Activated CD4-positive, CD25-positive, alpha-beta regulatory T cell treated with anti-CD3 and anti-CD28 coated beads, Interleukin-2, amount 50 U/mL, for 72 hours (primary cell): ENCODE data around the gene SCAPER.
"Not testable (repeated sequence)": the region's sequence is repeated elsewhere in the genome, so short reads cannot be mapped to it uniquely, and the experiment has no call there.

Experiments used
- DNase-seq: peaks from one replicate; pipeline ENCODE4 v3.0.0; 2021

The SCAPER gene

DNA sequence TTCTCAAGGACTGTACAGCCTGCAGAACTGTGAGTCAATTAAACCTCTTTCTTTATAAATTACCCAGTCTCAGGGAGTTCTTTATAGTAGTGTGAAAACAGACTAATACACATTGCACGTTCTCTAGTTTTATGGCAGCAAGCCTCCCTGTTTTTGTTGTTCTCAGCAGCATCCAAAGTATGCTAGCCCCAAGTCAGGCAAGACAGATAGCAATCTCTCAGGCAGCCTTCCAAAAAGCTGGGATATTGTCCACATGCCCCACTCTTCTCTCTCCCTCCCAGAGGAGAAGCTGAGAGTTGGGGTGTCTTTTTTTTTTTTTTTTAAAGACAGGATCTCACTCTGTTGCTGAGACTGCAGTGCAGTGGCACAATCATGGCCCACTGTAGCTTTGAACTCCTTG, 438.0 kb downstream of the SCAPER start:
- DNase-seq = no peak

DNA sequence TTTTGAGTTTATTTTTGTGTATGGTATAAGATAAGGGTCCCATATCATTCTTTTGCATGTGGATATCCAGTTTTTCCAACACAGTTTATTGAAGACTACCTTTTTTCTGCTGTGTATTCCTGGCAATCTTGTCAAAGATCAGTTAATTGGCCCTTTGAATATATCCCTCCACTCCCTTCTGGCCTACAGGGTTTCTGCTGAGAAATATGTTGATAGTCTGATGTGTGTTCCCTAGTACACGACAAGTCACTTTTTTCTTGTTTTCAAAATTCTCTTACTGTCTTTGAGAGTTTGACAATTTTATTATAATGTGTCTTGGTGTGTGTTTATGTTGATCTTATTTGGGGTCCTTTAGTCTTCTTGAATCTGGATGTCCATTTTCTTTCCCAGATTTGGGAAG, 439.4 kb downstream of the SCAPER start:
- DNase-seq = no peak

DNA sequence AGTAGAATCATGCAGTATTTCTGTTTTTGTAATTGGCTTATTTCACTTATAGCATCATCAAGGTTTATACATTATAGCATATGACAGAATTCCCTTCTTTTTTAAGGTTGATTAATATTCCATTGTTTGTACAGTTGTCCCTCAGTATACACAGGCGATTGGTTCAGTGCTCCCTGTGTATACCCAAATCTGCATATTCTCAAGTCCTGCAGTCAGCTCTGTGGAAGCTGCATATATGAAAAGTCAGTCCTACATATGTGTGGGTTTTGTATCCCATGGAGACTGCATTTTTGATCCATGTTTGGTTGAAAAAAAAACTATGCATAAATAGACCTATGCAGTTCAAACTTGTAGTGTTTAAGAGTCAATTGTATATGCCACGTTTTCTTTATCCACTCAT, 440.9 kb downstream of the SCAPER start:
- no peak for DNase-seq

DNA sequence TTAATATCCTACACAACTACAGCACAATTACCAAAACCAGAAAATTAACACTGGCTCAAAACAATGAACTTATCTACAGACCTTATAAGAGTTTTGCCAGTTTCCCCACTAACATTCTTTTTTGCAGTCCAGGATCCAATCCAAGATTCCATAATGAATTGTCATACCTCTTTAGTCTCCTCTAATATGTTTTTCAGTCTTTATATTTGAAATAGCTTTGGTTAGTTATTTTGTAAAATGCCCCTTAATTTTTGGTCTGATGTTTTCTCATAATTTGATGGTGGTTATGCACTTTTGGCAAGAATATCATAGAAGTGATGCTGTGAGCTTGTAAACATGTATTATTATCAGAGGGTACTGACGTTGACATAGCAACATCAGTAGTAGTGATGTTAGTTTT, 444.3 kb downstream of the SCAPER start:
- no peak for DNase-seq

DNA sequence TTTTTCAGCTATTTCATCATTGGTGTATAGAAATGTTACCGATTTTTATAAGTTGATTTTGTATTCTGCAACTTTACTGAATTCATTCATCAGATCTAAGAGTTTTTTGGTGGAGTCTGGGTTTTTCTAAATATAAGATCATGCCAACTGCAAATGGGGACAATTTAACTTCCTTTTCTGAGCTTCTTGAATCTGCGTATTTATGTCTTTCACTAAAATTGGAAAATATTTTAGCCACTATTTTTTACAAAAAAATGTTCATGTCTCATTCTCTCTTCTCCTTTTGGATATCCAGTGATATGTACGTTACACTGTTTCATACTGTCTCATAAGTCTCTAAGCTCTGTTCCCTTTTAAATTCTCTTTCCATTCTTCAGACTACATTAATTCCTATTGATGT, 444.8 kb downstream of the SCAPER start:
- no peak for DNase-seq

DNA sequence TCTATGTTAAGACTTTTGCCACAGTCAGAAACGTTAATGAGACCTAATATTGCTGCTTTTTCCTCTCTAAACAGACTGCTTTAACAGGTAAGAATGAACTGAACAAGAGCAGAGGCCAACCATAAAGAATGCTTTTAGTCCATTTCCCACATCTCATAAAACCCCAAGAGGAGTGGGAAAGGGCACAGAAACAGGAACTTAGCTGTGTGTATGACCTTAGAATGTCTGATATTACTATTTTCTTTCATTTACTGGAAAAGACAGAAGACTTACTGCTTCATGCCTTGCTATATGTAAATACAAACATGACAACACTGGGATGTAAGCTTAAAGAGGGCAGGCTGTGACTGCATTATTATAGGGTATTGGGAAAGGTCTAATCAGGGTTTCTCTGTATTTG, 453.6 kb downstream of the SCAPER start:
- DNase-seq = no peak

DNA sequence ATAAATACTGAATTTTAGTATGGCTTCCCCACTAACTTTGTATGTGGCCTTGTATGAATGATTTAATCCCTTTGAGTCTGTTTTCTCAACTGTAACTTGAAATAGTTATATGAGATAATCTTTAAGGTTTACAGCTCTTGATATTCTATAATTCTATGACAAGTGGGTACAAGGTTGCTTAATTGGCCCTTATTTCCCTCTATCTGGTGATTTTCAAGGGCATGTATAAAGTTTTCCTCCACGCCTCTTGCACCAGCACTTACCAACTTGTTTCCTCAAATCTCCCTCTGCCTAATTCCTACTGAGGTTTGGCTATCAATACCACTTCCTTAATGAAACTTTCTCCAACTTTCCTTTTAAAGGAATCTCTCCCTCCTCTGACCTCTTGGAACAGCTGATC, 455.7 kb downstream of the SCAPER start:
- DNase-seq = no peak

DNA sequence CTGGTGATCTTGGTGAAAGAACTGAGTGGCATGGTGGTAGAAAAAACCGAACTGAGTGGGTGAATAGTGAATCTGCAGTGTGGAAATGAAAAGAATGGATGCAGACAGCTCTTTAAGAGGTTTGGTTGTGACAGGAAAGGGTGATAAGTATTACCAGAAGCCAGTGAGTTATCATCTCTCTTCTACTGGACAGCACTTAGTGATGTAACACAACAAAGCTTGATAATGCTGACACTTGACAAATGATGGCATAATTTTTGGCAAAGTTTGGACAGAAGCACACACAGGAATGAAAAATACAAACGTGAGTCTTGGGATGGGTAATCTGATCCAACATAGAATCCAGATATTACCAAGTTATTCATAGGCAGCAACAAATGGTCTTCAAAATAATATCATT, 456.4 kb downstream of the SCAPER start:
- DNase-seq = no peak

DNA sequence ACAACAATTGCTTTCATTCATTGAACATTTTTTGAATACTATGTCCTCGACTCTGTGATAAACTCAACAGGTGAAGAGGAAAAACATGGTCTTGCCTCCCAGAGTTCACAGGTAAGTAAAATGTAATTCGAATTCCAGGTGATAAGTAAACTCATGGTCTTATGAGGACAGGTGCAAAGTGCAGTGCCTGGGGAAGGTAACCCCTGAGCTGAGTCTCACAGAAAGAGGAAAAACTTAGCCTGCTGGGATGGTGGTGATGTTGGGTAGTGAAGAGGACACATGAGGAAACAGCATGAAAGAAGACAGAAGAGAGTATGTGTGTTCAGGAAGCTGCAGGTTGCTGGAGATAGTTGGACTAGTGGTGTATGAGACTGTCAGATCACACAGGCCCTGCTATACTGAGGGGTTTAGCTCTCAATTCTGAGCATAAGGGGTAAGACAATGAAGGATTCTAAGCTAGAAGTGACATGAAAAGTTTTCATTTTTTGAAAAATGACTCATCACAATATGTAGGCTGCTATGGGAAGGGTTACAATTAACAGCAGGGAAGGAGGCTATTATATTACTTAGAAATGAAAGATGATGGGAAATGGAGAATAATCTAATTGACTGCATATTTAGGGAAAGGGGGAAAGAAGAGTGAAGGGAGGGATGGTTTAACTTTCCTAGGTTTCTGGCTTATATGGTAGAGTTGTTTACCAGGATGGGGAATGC, 457.3 kb downstream of the SCAPER start:
- DNase-seq = no peak

DNA sequence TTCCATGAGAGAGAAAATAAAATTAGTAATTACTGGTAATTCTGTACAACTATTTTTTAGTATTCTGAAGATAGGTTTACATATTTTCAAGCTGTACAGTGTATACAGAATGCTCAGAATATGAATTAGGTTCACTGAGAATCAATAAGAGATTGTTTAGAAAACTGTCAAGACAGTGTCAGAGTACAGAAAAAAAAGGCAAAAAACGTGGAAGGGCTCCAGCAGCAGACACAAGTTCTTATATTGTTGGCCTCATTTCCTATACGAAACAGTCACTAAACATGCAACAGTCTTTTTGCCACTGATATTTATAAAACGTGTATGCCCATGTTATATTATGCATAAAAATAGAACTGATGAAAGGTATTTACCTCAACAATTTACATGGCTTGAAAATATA, 464.7 kb downstream of the SCAPER start:
- no peak for DNase-seq

DNA sequence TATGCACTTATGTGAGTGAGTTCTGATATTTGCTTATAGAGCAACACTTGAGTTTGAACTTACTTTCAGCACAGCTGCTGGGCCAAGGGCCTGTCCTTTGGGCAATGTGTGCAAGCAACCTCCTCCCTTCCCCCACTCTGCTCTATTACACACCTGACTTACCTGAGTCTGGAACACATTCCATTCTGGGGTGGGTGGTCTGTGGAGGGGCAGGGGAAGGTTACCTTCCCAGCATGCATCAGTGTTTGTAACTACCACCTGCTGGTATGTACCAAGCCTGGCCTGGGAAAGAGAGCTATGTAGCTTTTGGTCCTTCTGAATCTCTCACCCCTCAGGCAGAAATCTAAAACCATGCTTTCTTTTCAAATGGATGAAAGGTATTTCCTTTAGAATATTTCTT, 465.6 kb downstream of the SCAPER start:
- no peak for DNase-seq

DNA sequence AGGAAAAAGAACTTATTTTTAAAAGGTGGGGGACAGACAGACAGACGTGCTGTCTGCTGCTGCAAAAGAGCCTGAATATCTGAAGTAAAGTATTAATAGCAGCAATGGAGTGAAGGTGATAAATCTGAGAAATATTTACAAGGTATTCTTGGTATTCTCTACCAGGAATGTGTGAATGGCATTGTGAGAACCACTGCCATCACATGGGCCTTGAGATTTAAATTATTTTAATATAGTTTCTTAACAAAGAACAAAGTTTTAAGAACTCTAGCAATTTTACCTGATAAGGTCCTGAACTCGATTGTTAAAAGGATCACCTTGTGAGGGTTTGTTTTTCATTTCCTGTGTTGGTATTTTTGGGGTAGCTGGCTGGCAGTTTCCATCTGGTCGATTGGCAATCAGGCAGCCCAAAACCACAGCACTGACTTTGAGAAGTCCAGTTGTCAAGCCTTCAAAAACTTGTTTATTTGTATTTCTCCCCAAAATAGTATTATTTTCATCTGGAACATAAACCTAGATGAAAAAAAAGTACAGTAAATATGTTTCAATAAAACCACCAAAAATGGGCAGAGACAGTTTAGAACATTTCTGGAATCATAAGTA, 471.2 kb downstream of the SCAPER start:
- DNase-seq = no peak

DNA sequence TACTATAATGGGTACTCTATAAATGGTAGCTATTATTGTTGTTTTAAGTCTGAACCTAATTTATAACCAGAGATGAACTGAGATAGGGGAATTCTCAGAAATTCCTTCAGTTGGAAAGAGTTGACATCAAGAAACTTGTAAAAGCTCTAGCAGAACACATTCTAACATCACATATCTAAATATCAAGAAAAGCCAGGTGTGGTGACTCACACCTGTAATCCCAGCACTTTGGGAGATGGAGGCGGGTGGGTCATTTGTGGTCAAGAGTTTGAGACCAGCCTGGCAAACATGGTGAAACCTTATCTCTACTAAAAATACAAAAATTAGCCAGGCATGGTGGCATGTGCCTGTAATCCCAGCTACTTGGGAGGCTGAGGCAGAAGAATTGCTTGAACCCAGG, 472.1 kb downstream of the SCAPER start:
- not testable (repeated sequence) for DNase-seq

DNA sequence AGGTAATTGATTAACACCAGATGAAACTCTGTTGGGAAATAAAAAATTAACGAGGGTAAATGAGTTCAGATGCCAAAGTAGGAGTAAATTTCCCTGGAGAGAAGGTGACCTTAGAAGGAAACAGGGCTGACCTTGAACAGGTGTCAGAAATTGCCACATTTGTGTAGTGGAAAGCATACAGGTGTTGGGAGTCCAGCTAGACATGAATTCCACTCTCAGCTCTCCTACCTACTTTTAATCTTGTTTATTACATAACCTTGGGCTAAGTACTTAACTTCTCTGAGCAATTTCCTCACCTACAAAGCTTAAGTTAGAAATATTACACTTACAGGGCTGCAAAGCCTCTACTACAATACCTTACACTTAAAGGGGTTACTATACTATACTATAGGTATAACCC, 472.5 kb downstream of the SCAPER start:
- no peak for DNase-seq

DNA sequence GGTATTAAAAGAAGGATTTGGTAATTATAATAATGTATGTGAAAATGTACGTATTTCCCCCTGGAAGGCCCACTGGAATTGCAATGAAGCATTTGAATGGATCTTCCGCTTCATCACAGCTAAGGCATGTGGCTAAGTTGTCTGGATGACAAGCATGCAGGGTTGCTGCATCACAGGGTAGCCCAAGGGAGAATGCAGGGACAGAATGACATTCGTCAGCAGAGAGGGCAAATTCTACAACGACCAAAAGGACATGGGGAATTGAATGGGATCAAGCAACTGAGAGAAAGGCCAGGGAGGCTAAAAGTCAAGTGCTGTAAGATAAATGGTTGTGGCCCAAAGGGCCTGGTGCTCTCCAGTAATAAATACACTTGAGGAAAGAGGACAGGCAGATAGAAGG, 473.2 kb downstream of the SCAPER start:
- no peak for DNase-seq

DNA sequence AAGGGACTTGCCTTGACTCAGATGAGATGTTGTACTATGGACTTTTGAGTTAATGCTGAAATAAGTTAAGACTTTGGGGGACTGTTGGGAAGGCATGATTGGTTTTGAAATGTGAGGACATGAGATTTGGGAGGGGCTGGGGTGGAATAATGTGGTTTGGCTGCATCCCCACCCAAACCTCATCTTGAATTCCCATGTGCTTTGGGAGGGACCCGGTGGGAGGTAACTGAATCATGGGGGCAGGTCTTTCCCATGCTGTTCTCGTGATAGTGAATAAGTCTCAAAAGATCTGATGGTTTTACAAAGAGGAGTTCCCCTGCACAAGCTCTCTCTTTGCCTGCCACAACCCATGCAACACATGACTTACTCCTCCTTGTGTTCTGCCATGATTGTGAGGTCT, 474.4 kb downstream of the SCAPER start:
- DNase-seq = not testable (repeated sequence)

DNA sequence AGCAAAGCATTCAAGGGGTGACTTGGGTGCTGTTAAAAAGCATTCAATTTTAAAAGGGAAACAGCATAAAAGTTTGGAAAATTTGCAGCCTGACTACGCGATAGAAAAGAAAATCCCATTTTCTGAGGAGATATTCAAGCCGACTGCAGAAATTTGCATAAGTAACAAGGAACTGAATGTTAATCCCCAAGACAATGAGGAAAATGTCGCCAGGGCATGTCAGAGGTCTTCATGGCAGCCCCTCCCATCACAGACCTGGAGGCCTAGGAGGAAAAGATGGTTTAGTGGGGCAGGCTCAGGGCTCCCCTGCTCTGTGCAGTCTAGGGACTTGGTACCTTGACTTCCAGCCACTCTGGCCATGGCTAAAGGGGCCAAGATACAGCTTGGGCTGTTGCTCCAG, 475.5 kb downstream of the SCAPER start:
- no peak for DNase-seq

DNA sequence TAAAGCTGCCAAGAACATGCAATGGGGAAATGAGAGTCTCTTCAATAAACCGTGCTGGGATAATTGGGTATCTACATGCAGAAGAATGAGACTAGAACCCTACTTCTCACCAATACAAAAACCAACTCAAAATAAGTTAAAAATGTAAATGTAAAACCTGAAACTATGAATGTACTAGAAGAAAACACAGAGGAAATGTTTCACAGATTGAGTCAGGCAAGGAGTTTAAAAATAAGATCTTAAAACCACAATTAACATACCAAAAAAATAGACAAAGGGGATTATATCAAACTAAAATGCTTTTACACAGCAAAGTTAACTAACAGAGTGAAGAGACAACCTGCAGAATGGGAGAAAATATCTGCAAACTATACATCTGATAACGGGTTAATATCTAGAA, 478.2 kb downstream of the SCAPER start:
- no peak for DNase-seq

DNA sequence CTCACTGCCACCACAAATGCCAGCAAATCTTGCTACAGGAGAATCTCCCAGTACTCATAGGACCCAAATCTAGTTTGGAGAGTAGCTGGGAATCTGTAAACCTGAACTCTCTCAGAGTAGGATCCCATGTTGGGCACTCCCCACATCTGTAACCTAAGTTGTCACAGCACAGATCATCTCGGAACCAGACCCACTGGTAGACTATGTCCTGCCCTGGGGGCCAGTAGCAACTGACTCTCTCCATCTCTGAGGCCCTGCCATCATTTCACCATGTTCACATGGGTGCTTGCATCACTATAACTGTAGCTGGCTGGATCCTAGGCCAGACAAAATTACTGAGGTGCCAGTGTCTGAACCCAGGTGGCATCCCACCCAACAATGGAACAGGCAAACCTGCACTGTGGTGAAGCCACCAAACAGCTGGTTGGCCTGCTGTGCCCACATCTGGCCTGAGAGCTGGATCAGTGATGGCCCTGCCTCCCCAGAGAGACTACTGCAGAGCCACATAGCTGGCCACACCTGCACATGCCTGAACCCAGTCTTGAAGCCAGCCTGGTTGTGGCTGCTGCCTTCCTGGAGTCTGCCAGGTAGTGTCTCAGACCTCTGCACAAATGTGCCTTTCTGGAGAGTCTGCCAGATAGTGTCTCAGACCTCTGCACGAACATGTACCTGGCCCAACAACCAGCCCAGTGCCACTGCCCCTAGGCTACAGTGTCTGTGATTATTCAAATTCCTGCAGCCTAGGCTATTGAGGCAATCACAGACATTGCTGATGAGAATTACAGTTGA, 486.6 kb downstream of the SCAPER start:
- DNase-seq = no peak

DNA sequence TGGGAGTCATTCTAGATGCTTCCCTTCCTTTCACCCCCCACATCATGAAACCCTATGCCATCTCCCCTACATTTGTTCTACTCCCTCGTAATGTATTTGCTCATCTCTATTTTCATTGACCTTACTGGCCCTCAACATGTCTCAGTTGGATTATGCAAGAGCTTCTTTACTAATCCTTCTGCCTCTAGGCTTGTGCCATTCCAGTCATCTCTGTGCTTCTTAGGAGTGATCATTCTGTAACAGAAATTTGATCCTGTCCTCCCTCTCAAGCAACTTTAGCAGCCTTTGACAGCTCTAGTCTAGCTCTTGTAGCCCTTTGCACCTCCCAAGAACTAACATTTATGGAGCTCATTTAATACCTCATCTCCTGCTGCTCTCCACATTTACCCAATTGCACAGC, 503.9 kb downstream of the SCAPER start:
- no peak for DNase-seq

DNA sequence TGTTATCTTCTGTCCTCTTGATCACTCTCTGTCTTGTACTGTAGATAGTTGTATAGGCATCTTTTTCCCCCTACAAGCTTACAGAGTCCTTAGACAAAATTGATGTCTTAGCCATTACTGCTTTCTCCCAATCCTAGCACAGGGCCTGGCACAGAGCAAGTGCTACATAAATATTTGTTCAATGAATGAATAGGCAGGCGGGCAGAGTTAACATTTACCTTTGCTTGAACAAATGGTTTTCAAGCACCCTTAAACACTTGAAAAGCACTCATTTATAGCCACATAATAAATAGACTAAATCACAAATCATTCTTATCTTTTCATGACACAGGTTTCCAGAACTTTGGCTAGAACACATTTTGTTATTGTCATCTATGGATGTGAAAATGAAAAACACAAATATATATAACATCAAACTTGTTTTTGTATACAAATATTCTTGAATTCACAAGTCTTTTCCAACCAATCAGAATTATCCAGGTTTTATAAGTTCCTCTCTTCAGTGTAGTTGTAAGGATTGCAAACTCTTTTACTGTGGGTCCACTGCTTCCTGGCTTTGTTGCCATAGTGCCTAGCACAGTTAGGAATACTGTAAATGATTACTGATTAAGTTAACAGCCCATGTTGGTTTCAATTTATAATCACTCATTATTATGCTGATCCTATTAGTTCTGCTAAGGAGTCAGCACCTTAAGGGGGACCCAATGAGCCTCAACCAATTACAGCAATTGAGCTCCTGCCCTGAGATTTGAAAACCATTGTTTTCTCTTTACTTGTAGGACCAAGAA, 506.6 kb downstream of the SCAPER start:
- no peak for DNase-seq

DNA sequence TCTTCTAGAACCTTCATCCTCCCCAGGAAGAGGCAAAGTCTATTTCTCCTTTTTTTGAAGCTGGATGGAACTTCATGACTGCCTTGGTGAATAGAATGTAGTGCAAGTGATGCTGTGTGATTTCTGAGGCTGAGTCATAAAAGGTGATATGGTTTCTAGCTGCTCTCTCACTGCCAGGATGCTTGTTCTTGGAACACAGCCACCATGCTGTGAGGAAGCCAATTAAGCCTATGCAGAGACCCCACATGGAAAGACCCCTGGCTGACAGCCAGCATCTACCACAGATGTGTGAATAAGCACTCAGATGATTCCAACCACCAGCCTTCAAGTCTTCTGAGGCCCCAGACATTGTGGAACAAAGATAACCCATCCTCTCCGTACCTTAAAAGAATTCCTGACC, 511.5 kb downstream of the SCAPER start:
- no peak for DNase-seq

DNA sequence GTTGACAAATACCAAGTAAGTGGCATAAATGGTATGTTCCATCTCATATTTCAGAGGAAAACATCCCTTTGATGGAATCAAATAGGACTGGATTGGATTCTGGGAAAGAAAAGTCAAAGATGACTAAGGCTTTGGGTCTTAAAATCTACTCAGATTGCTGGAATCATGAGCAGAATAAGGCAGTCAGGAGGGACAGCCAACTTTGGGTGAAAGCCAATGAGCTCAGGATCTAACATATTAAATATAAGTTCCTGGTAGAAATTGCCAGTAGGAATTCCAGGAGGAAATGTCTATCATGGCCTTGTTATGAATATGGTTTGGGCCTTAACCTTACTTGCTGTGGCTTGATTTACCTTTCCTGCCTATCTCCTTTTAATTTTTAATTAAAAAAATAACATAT, 513.3 kb downstream of the SCAPER start:
- no peak for DNase-seq

DNA sequence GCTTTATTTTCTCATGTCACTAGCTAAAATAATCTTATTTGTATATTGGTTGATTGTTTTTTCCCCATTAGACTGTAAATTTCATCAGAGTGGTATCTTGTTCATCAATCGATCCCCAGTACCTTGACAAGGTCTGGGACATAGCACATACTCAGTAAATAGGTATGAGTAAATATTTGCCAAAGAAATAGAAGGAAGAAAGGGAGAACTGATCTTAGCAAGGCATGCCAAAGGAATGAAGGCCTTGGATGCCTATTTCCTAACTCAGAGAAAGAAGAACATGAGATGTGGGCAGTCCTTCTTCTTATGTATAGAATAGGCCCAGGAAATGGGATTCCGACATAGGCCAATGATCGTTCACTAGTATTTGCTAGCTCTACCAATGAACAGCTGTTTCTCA, 513.8 kb downstream of the SCAPER start:
- DNase-seq = no peak
